Activated CD4-positive, alpha-beta T cell treated with anti-CD3 and anti-CD28 coated beads, Interleukin-2, amount 50 U/mL, for 48 hours (primary cell): ENCODE measurements around the gene COBL.
A peak's percentile ranks its signal among the peaks of the same experiment; 100 is the strongest.
"Not testable (repeated sequence)": the region's sequence is repeated elsewhere in the genome, so short reads cannot be mapped to it uniquely, and the experiment has no call there.

Source experiments
- DNase-seq, 2 experiments: peaks; one replicate each; pipeline ENCODE4 v3.0.0-alpha.2; 2020

The COBL gene

GRCh38 chr7:51017576-51018535 is 298.8 kb downstream of the COBL start:
- DNase-seq: peak; percentile 1 to 7

- DNase-seq: no peak
These were observed 300.1 kb downstream of the COBL start for GRCh38 chr7:51016546-51016945.

GRCh38 chr7:51015581-51015980 is 301.0 kb downstream of the COBL start:
- DNase-seq: no peak

- DNase-seq: no peak
These were observed 301.8 kb downstream of the COBL start for GRCh38 chr7:51014811-51015210.

- DNase-seq: no peak
These were observed 302.6 kb downstream of the COBL start for GRCh38 chr7:51013861-51014511.

- no peak for DNase-seq
These were observed 303.3 kb downstream of the COBL start for GRCh38 chr7:51013218-51013786.

- DNase-seq: no peak
These were observed 303.9 kb downstream of the COBL start for GRCh38 chr7:51012569-51013217.

- no peak for DNase-seq
These were observed 304.8 kb downstream of the COBL start for GRCh38 chr7:51011710-51012350.

- DNase-seq: no peak
These were observed 306.1 kb downstream of the COBL start for GRCh38 chr7:51010534-51010933.

- DNase-seq: no peak
These were observed 306.7 kb downstream of the COBL start for GRCh38 chr7:51009716-51010496.

- no peak for DNase-seq
These were observed 308.8 kb downstream of the COBL start for GRCh38 chr7:51007551-51008505.

GRCh38 chr7:51006483-51007235 is 309.9 kb downstream of the COBL start:
- DNase-seq: no peak

- no peak for DNase-seq
These were observed 311.5 kb downstream of the COBL start for GRCh38 chr7:51005074-51005473.

- DNase-seq: no peak
These were observed 315.7 kb downstream of the COBL start for GRCh38 chr7:51000956-51001355.

GRCh38 chr7:50994753-50995319 is 321.8 kb downstream of the COBL start:
- no peak for DNase-seq

- DNase-seq: not testable (repeated sequence)
These were observed 326.4 kb downstream of the COBL start for GRCh38 chr7:50990214-50990613.

- DNase-seq: no peak
These were observed 327.6 kb downstream of the COBL start for GRCh38 chr7:50988988-50989387.

GRCh38 chr7:50988465-50988864 is 328.1 kb downstream of the COBL start:
- no peak for DNase-seq

GRCh38 chr7:50985096-50985495 is 331.5 kb downstream of the COBL start:
- DNase-seq: no peak

- DNase-seq: no peak
These were observed 332.8 kb downstream of the COBL start for GRCh38 chr7:50983850-50984249.
